ENCODE measurements around the gene CACNB1.

Gene CACNB1

DNA sequence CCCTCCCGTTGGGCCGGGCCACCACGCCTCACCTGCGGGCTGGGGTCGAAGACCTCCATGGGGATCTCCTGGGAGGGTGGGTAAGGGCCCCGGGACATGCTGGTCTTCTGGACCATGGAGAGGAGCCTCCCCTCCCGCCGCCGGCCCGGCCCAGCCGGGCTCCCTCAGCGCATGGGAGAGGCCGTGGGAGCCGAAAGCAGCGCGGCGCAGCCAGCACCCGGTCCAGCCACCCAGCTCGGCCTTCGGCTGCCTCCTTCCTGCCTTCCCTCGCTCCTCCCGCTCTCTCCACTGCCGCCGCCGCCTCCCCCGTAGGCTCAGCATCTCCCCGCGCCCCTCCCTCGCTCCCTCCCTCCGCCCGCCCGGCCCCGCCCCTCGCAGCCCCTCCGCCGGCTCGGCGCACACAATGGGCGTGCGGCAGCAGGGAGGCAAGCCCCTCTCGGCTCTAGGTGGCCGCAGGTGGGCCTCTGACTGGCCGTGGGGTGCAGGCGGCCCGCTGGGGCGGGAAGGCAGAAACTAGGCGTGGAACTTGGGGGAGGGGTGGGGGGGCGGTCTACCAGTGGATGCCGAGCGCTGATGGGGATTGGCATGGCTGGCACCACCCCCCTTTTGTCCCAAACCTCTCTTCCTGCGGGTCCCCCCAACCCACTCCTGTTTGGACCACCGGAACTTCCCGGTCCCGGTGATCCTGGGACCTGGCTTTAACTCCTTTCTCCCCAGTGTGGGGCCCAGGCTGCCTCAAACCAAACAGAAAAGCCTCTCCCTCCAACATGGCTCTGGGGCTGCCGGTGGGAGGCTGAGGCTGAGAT, at the start of gene CACNB1:
CACNB1 (minus strand) TSS at position 290 of the 806 bp plus-strand sequence; CDS start at position 116, 174 bp downstream.
- H3K4me1 ChIP-seq (ENCODE audit: control insufficient read depth in 1 of 2, insufficient read depth in 2 of 2, low read length in 2 of 2), result peaks cover 18 to 36% of the 10 kb centered on the region in 2 donors
- H3K9ac ChIP-seq (ENCODE audit: low read depth in 1 of 2, low read length in 2 of 2), result peak within 1 kb of the TSS; percentile 43 to 66
- H3K36me3 ChIP-seq (ENCODE audit: control insufficient read depth in 1 of 2, insufficient read depth in 2 of 2, low read length in 2 of 2), result peaks cover 9 to 18% of the 10 kb centered on the region in 2 donors
- peak within 1 kb of the TSS; percentile 65 to 71 for H3K4me3 ChIP-seq (ENCODE audit: low read depth in 1 of 2, low read length in 2 of 2)
- H3K27me3 ChIP-seq (ENCODE audit: control insufficient read depth in 1 of 2, insufficient read depth in 2 of 2, low read length in 2 of 2), result no peaks in the 10 kb centered on the region
- H3K9me3 ChIP-seq (ENCODE audit: control insufficient read depth in 1 of 2, low read length in 2 of 2), result no peaks in the 10 kb centered on the region
- no peak within 1 kb of the TSS for H3K27ac ChIP-seq (ENCODE audit: low read depth, low read length)

DNA sequence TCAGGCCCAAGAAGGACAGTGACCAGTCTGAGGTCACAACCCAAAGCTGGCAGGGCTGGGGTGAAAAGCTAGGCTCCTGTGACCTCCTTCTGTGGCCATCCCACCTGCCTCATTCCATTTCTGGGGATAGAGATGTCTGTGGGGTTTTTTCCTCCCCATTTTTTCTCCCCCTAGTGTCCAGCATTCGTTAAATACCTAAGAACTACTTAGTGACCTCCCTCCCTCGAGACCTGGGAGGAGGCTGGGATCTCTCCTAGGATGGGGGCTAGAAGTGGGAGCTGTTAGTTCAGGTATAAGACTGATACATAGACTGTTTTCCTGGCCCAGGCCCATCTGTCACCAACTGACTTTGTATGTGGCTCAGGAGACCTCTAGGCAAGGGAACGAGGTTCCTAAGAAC, 48.8 kb upstream of the CACNB1 start:
- no peak overlapping the region for H3K9ac ChIP-seq (ENCODE audit: low read depth in 1 of 2, low read length in 2 of 2)
- H3K4me1 ChIP-seq (ENCODE audit: control insufficient read depth in 1 of 2, insufficient read depth in 2 of 2, low read length in 2 of 2), result peaks cover 0 to 4% of the 10 kb centered on the region in 2 donors
- H3K9me3 ChIP-seq (ENCODE audit: control insufficient read depth in 1 of 2, low read length in 2 of 2), result no peaks in the 10 kb centered on the region
- H3K4me3 ChIP-seq (ENCODE audit: low read depth in 1 of 2, low read length in 2 of 2), result no peak overlapping the region
- no peaks in the 10 kb centered on the region for H3K36me3 ChIP-seq (ENCODE audit: control insufficient read depth in 1 of 2, insufficient read depth in 2 of 2, low read length in 2 of 2)
- no peaks in the 10 kb centered on the region for H3K27me3 ChIP-seq (ENCODE audit: control insufficient read depth in 1 of 2, insufficient read depth in 2 of 2, low read length in 2 of 2)
- H3K27ac ChIP-seq (ENCODE audit: low read depth, low read length), result no peak overlapping the region

DNA sequence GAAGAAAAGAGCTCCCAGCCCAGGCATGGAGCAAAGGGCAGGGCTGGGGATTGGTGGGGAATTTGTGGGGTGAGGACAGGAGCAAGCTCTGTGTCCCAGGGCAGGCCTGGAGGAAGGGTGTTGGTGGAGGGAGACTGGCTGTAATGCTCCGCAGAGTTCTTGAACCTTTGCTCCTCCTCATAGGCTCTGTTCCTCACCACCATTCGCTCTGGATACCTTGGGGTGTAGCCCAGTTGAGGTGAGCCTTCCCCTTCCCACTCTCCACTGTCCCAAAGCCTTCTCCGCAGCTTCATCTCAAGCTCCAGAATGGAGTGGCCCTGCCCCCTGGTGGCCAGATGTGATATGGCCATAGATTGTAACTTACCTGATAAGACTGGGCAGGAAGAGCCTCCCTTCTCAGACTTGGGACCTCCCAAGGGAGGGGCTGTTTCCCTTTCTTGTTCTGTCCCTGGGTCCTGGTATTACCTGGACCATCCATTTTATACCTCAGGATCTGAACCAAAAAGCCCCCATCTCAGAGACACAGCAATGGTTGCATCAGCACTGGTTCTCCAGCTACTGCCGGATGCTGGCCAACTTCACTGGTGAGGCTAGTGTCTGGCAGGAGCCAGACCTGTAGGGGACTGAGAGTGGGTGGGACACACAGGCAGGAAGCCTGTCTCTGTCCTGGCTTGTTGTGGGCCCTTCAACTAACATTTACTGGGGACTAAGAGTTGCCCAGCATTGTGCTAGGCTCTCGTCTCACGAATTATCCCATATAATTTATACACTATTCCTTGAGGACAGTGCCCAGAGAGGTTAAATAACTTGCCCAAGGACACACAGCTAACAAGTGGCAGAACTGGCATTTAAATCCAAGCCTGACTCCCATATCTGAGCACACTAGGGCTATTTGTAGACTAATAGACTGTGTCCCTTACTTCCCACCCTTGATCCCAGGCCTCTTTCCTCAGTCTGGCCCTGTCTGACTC, 47.4 kb upstream of the CACNB1 start:
- Histone ChIP-seq H3K9ac (ENCODE audit: low read depth in 1 of 2, low read length in 2 of 2) (no peak overlapping the region), H3K27me3 (ENCODE audit: control insufficient read depth in 1 of 2, insufficient read depth in 2 of 2, low read length in 2 of 2) (peaks cover 0 to 1% of the 10 kb centered on the region in 2 donors), H3K27ac (ENCODE audit: low read depth, low read length) (no peak overlapping the region)

DNA sequence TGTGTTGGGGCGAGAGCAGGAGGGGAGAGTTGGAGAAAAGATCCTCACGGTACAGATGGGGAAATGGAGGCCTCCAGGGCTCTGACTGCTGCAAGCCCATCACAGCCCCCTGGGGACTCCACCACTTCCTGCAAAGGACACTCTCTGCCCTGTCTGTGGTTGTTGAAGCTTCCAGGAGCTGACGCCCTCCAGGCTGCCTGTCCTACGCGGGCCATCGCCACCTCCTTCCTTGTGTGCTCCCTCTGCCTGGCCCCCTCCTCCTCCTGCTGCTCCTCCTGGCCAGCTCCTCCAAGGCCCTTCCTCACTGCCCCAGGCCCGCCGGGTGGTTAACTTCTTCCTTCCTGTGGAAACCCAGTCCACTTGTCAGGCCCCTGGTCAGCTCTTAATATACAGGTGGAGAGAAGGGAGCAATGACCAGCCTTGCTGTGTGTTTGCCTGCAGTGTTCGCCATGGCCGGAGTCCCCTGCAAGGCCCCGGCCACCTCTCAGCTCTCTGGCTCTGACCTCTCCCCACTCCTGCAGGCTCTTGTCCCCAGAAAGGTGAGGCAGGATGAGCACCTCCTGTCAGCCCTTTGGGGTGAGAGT, 46.6 kb upstream of the CACNB1 start:
- Histone ChIP-seq H3K27ac (ENCODE audit: low read depth, low read length) (no peak overlapping the region), H3K4me3 (ENCODE audit: low read depth in 1 of 2, low read length in 2 of 2) (no peak overlapping the region), H3K9me3 (ENCODE audit: control insufficient read depth in 1 of 2, low read length in 2 of 2) (no peaks in the 10 kb centered on the region), H3K9ac (ENCODE audit: low read depth in 1 of 2, low read length in 2 of 2) (no peak overlapping the region), H3K27me3 (ENCODE audit: control insufficient read depth in 1 of 2, insufficient read depth in 2 of 2, low read length in 2 of 2) (peaks cover 3 to 8% of the 10 kb centered on the region in 2 donors), H3K4me1 (ENCODE audit: control insufficient read depth in 1 of 2, insufficient read depth in 2 of 2, low read length in 2 of 2) (peaks cover 0 to 4% of the 10 kb centered on the region in 2 donors), H3K36me3 (ENCODE audit: control insufficient read depth in 1 of 2, insufficient read depth in 2 of 2, low read length in 2 of 2) (no peaks in the 10 kb centered on the region)

More for the DNA sequence above, 47.4 kb upstream of the CACNB1 start:
- Histone ChIP-seq H3K4me1 (ENCODE audit: control insufficient read depth in 1 of 2, insufficient read depth in 2 of 2, low read length in 2 of 2) (peaks cover 0 to 4% of the 10 kb centered on the region in 2 donors), H3K36me3 (ENCODE audit: control insufficient read depth in 1 of 2, insufficient read depth in 2 of 2, low read length in 2 of 2) (no peaks in the 10 kb centered on the region), H3K9me3 (ENCODE audit: control insufficient read depth in 1 of 2, low read length in 2 of 2) (no peaks in the 10 kb centered on the region), H3K4me3 (ENCODE audit: low read depth in 1 of 2, low read length in 2 of 2) (no peak overlapping the region)

DNA sequence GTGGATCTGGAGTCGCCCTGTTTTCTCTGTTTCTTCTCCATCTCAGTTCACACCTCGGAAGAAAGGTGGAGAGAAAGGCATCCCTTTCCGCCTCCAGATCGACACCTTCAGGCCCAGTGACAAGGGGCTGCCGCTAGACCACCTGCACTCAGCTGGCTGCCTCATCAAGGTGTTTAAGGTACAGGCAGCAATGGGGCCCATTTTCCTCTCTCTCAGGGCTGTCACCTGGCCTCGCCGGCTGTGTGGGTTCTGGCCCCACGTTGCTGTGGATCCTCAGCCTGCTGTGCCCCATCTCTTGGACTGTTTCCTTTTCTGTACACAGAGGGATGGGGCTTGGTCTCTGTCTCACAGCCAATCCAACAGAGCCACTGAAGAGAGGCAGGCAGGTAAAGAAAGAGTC, 45.7 kb upstream of the CACNB1 start:
- H3K36me3 ChIP-seq (ENCODE audit: control insufficient read depth in 1 of 2, insufficient read depth in 2 of 2, low read length in 2 of 2), result no peaks in the 10 kb centered on the region
- peaks cover 8 to 9% of the 10 kb centered on the region in 2 donors for H3K4me1 ChIP-seq (ENCODE audit: control insufficient read depth in 1 of 2, insufficient read depth in 2 of 2, low read length in 2 of 2)
- no peak overlapping the region for H3K9ac ChIP-seq (ENCODE audit: low read depth in 1 of 2, low read length in 2 of 2)
- no peak overlapping the region for H3K4me3 ChIP-seq (ENCODE audit: low read depth in 1 of 2, low read length in 2 of 2)
- no peaks in the 10 kb centered on the region for H3K9me3 ChIP-seq (ENCODE audit: control insufficient read depth in 1 of 2, low read length in 2 of 2)
- H3K27ac ChIP-seq (ENCODE audit: low read depth, low read length), result no peak overlapping the region
- peaks cover 3 to 8% of the 10 kb centered on the region in 2 donors for H3K27me3 ChIP-seq (ENCODE audit: control insufficient read depth in 1 of 2, insufficient read depth in 2 of 2, low read length in 2 of 2)

DNA sequence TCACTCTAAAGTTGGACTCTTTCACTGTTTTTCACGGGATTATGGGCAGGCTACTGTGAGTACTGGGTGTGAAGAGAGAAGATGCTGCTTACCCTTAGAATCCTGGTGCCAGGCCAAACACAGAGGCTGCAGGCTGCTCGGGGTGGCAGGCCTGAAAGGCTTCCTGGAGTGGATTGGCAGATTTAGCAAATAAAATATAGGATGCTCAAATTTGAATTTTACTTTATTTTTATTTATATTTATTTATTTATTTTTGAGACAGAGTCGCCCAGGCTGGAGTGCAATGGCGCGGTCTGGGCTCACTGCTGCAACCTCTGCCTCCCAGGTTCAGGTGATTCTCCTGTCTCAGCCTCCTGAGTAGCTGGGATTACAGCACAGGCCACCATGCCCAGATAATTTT, 43.2 kb upstream of the CACNB1 start:
- H3K36me3 ChIP-seq (ENCODE audit: control insufficient read depth in 1 of 2, insufficient read depth in 2 of 2, low read length in 2 of 2), result no peaks in the 10 kb centered on the region
- no peak overlapping the region for H3K27ac ChIP-seq (ENCODE audit: low read depth, low read length)
- H3K4me3 ChIP-seq (ENCODE audit: low read depth in 1 of 2, low read length in 2 of 2), result no peak overlapping the region
- H3K27me3 ChIP-seq (ENCODE audit: control insufficient read depth in 1 of 2, insufficient read depth in 2 of 2, low read length in 2 of 2), result peaks cover 3 to 8% of the 10 kb centered on the region in 2 donors
- no peak overlapping the region for H3K9ac ChIP-seq (ENCODE audit: low read depth in 1 of 2, low read length in 2 of 2)
- H3K9me3 ChIP-seq (ENCODE audit: control insufficient read depth in 1 of 2, low read length in 2 of 2), result no peaks in the 10 kb centered on the region
- peaks cover 8 to 9% of the 10 kb centered on the region in 2 donors for H3K4me1 ChIP-seq (ENCODE audit: control insufficient read depth in 1 of 2, insufficient read depth in 2 of 2, low read length in 2 of 2)

DNA sequence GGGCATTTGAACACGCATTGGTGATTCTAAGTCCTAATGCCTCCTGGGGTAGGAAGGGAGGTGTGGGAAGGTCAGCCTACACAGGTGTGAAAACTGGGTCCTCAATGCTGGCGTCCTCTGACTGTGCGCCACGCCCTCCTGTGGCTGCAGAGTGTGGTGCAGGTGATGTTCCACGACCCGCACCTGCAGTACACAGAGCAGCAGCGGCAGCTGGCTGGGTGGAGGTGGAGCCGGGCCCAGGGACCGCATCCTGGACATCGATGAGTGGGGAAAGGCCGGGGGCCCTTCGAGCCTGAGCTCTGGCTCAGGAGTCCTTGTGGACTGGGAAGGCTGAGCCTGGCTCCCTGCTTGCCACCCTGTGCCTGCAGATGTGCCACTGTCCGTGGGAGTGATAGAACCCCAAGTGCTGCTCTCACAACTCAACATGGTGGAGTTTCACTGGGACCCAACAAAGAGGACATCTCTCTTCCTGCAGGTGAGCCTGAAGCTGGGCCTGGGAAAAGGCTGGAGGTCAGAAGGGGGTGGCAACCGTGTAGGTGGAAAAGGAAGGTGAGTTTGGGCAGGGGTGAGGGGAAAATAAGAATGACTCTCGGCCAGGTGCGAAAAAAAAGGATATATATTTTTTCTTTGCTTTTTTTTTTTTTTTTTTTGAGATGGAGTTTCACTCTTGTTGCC, 42.3 kb upstream of the CACNB1 start:
- no peak overlapping the region for H3K27ac ChIP-seq (ENCODE audit: low read depth, low read length)
- no peak overlapping the region for H3K9ac ChIP-seq (ENCODE audit: low read depth in 1 of 2, low read length in 2 of 2)
- no peaks in the 10 kb centered on the region for H3K9me3 ChIP-seq (ENCODE audit: control insufficient read depth in 1 of 2, low read length in 2 of 2)
- H3K4me1 ChIP-seq (ENCODE audit: control insufficient read depth in 1 of 2, insufficient read depth in 2 of 2, low read length in 2 of 2), result peaks cover 8 to 9% of the 10 kb centered on the region in 2 donors
- peaks cover 3 to 8% of the 10 kb centered on the region in 2 donors for H3K27me3 ChIP-seq (ENCODE audit: control insufficient read depth in 1 of 2, insufficient read depth in 2 of 2, low read length in 2 of 2)
- H3K4me3 ChIP-seq (ENCODE audit: low read depth in 1 of 2, low read length in 2 of 2), result no peak overlapping the region
- H3K36me3 ChIP-seq (ENCODE audit: control insufficient read depth in 1 of 2, insufficient read depth in 2 of 2, low read length in 2 of 2), result no peaks in the 10 kb centered on the region

DNA sequence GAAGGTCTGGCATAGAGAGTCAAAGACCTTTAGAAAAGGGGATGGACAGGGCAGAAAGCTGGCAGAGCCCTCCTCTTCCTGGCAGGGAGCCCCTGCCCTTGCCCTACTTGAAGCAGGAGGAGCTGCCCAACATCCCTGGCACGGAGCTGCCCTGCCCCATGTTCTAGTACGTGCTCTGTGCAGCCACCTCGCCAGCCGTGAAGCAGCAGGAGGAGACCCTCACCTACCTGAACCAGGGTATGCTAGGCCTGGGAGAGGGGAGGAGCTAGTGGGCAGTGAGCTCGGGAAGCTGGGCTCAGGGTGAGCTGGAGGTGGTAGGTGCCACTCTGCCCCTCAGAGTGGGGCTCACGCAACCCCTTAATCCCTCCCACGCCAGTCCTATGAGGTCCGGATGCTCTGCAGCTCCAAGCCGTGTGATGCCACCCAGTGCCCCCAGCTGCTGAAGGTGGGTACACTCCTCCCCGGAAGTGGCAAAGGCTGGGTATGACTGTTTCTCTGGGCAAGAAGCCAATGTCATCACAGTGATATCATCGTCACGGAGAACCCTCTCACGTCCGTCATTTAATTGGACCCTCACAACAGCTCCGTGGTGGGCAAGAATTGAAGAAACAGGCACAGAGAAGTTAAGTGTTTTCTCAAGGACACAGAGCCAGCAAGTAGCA, 41.0 kb upstream of the CACNB1 start:
- Histone ChIP-seq H3K9ac (ENCODE audit: low read depth in 1 of 2, low read length in 2 of 2) (no peak overlapping the region), H3K36me3 (ENCODE audit: control insufficient read depth in 1 of 2, insufficient read depth in 2 of 2, low read length in 2 of 2) (no peaks in the 10 kb centered on the region), H3K4me3 (ENCODE audit: low read depth in 1 of 2, low read length in 2 of 2) (no peak overlapping the region), H3K4me1 (ENCODE audit: control insufficient read depth in 1 of 2, insufficient read depth in 2 of 2, low read length in 2 of 2) (peaks cover 5 to 9% of the 10 kb centered on the region in 2 donors), H3K9me3 (ENCODE audit: control insufficient read depth in 1 of 2, low read length in 2 of 2) (no peaks in the 10 kb centered on the region), H3K27me3 (ENCODE audit: control insufficient read depth in 1 of 2, insufficient read depth in 2 of 2, low read length in 2 of 2) (peaks cover 3 to 8% of the 10 kb centered on the region in 2 donors), H3K27ac (ENCODE audit: low read depth, low read length) (no peak overlapping the region)

DNA sequence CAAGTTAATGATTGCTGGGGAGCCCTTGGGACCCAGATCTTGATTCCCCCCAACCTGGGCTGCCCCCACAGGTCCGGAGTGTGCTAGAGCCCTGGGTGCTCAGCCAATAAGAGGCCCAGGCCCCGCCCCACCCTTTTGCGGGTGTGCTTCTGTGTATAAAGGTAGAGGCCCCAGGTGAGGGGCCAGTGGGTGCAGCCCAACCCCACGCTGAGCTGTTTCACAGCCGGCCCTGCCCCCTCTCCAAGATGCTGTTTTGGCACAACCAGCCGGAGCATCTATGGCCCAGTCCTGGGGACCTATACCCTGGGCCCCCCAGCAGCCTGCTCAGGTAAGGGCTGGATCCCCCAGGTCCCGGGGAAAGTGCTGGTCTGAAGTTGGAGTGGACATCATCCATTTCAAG, 40.1 kb upstream of the CACNB1 start:
- no peak overlapping the region for H3K27ac ChIP-seq (ENCODE audit: low read depth, low read length)
- no peak overlapping the region for H3K9ac ChIP-seq (ENCODE audit: low read depth in 1 of 2, low read length in 2 of 2)
- no peaks in the 10 kb centered on the region for H3K9me3 ChIP-seq (ENCODE audit: control insufficient read depth in 1 of 2, low read length in 2 of 2)
- H3K36me3 ChIP-seq (ENCODE audit: control insufficient read depth in 1 of 2, insufficient read depth in 2 of 2, low read length in 2 of 2), result no peaks in the 10 kb centered on the region
- no peak overlapping the region for H3K4me3 ChIP-seq (ENCODE audit: low read depth in 1 of 2, low read length in 2 of 2)
- H3K27me3 ChIP-seq (ENCODE audit: control insufficient read depth in 1 of 2, insufficient read depth in 2 of 2, low read length in 2 of 2), result peaks cover 8% of the 10 kb centered on the region in 2 donors
- peaks cover 5 to 9% of the 10 kb centered on the region in 2 donors for H3K4me1 ChIP-seq (ENCODE audit: control insufficient read depth in 1 of 2, insufficient read depth in 2 of 2, low read length in 2 of 2)

Data from duodenal mucosa (tissue), 2 donors.